Epithelial cell of proximal tubule (primary cell): Measurements from ENCODE around the gene AUTS2. TPM values are rescaled to one million over a fixed set of nuclear protein-coding genes. Genes with fewer than 3 reads are reported as not detected.
"Not testable (repeated sequence)": the region's sequence is repeated elsewhere in the genome, so short reads cannot be mapped to it uniquely, and the experiment has no call there.

Experiments
- DNase-seq: peaks from one replicate; pipeline ENCODE4 v3.0.0-alpha.2; 2011; ENCODE audit warnings: low read depth
- H3K4me3 ChIP-seq: 2 replicates; pipeline ENCODE4 v1.5.1; 2011; ENCODE audit warnings: low read depth, mild to moderate bottlenecking, low read length
- CTCF ChIP-seq: conservative IDR thresholded peaks from 2 replicates; pipeline ENCODE4 v1.5.1; 2012; ENCODE audit warnings: low read depth, mild to moderate bottlenecking, low read length
- total RNA-seq: library from RNA; depleted of rRNA; stranded (reverse); fragments of >200 nt; gene quantifications from 2 replicates; pipeline ENCODE4 v1.2.3, GENCODE V29; 2015

AUTS2 gene
- total RNA-seq, 1 donor from 2014 or later: 10.0 TPM

GRCh38 chr7:70808876-70809275, 1210.6 kb downstream of the AUTS2 start:
- no peak for DNase-seq
- H3K4me3 ChIP-seq: no peak overlapping the region
- no peak for TF ChIP-seq CTCF

- no peak for TF ChIP-seq CTCF
- H3K4me3 ChIP-seq: no peak overlapping the region
- DNase-seq: no peak
Observed at GRCh38 chr7:70810558-70811139, 1212.4 kb downstream of the AUTS2 start.

- H3K4me3 ChIP-seq: no peak overlapping the region
- TF ChIP-seq CTCF: peak; percentile 41
- no peak for DNase-seq
Observed at GRCh38 chr7:70812511-70812910, 1214.2 kb downstream of the AUTS2 start.

GRCh38 chr7:70822490-70822889, 1224.2 kb downstream of the AUTS2 start:
- DNase-seq, H3K4me3 ChIP-seq: not testable (repeated sequence)

- no peak for DNase-seq
- no peak overlapping the region for H3K4me3 ChIP-seq
- peak; percentile 89 for TF ChIP-seq CTCF
Observed at GRCh38 chr7:70829221-70830059, 1231.2 kb downstream of the AUTS2 start.

GRCh38 chr7:70830060-70830395, 1231.8 kb downstream of the AUTS2 start:
- TF ChIP-seq CTCF: no peak
- DNase-seq: no peak
- H3K4me3 ChIP-seq: no peak overlapping the region

- no peak overlapping the region for H3K4me3 ChIP-seq
Observed at GRCh38 chr7:70830426-70830825, 1232.2 kb downstream of the AUTS2 start.

More at GRCh38 chr7:70830426-70830825, 1232.2 kb downstream of the AUTS2 start:
- no peak for DNase-seq
- no peak for TF ChIP-seq CTCF
